Astrocyte (in vitro differentiated cells and primary cell): ENCODE measurements around the gene PLAAT2. TPM values are rescaled to one million over a fixed set of nuclear protein-coding genes. Genes with fewer than 3 reads are reported as not detected.

ENCODE experiments used
- DNase-seq: peaks from one replicate; pipeline ENCODE4 v3.0.0-alpha.2; 2010; ENCODE audit warnings: low read depth
- FAIRE-seq: peaks from 2 replicates; lab custom pipeline; 2011; peaks lifted over from hg19 to GRCh38; lab: Jason Lieb, UNC
- H2AFZ ChIP-seq: 2 replicates; pipeline ENCODE4 v1.6.0; 2012; ENCODE audit warnings: low read depth, low read length, inconsistent platforms
- H3K27ac ChIP-seq: 2 replicates; pipeline ENCODE4 v1.5.1; 2011; ENCODE audit warnings: low read depth, low read length, inconsistent platforms
- H3K27me3 ChIP-seq: 2 replicates; pipeline ENCODE4 v1.6.0; 2011; ENCODE audit warnings: low read length, inconsistent platforms; ENCODE audit not compliant: insufficient read depth
- H3K36me3 ChIP-seq: 2 replicates; pipeline ENCODE4 v1.5.1; 2011; ENCODE audit warnings: low read length, inconsistent platforms; ENCODE audit not compliant: insufficient read depth
- H3K4me1 ChIP-seq: 2 replicates; pipeline ENCODE4 v1.5.1; 2011; ENCODE audit warnings: low read length, inconsistent platforms; ENCODE audit not compliant: insufficient read depth
- H3K4me2 ChIP-seq: 2 replicates; pipeline ENCODE4 v1.6.0; 2012; ENCODE audit warnings: low read length, inconsistent platforms
- H3K4me3 ChIP-seq: 2 replicates; pipeline ENCODE4 v1.5.1; 2011; ENCODE audit warnings: low read depth, mild to moderate bottlenecking, low read length, inconsistent platforms; ENCODE audit not compliant: insufficient read depth
- H3K79me2 ChIP-seq: 2 replicates; pipeline ENCODE4 v1.6.0; 2012; ENCODE audit warnings: mild to moderate bottlenecking, low read length, inconsistent platforms; ENCODE audit not compliant: insufficient read depth
- H3K9ac ChIP-seq: 2 replicates; pipeline ENCODE4 v1.6.0; 2012; ENCODE audit warnings: mild to moderate bottlenecking, low read length, inconsistent platforms
- H3K9me3 ChIP-seq: 2 replicates; pipeline ENCODE4 v1.5.1; 2012; ENCODE audit warnings: low read depth, mild to moderate bottlenecking, low read length, inconsistent platforms; ENCODE audit not compliant: insufficient read depth
- H4K20me1 ChIP-seq: 2 replicates; pipeline ENCODE4 v1.6.0; 2012; ENCODE audit warnings: low read length, inconsistent platforms; ENCODE audit not compliant: insufficient read depth
- H3K27ac Mint-ChIP-seq: one replicate; pipeline ENCODE4 v1.8.0; 2021; ENCODE audit warnings: mild to moderate bottlenecking, mixed read lengths; ENCODE audit not compliant: unreplicated experiment
- H3K27me3 Mint-ChIP-seq: one replicate; pipeline ENCODE4 v1.8.0; 2021; ENCODE audit warnings: low read depth, mixed read lengths; ENCODE audit not compliant: unreplicated experiment
- H3K36me3 Mint-ChIP-seq: one replicate; pipeline ENCODE4 v1.8.0; 2021; ENCODE audit warnings: low read depth, mixed read lengths; ENCODE audit not compliant: unreplicated experiment
- H3K4me1 Mint-ChIP-seq: one replicate; pipeline ENCODE4 v1.8.0; 2021; ENCODE audit warnings: low read depth, mixed read lengths; ENCODE audit not compliant: unreplicated experiment
- H3K4me3 Mint-ChIP-seq: one replicate; pipeline ENCODE4 v1.8.0; 2021; ENCODE audit warnings: mild to moderate bottlenecking, moderate library complexity, mixed read lengths; ENCODE audit not compliant: unreplicated experiment
- H3K9me3 Mint-ChIP-seq: one replicate; pipeline ENCODE4 v1.8.0; 2021; ENCODE audit warnings: mild to moderate bottlenecking, mixed read lengths; ENCODE audit not compliant: unreplicated experiment
- CTCF ChIP-seq: IDR thresholded peaks from 2 replicates; pipeline ENCODE4 v1.5.1; 2011; ENCODE audit warnings: low read depth, mild to moderate bottlenecking, inconsistent platforms, low read length, moderate library complexity; ENCODE audit not compliant: insufficient read depth
- EZH2 ChIP-seq: IDR thresholded peaks from 2 replicates; pipeline ENCODE4 v1.6.1; 2012; ENCODE audit warnings: mild to moderate bottlenecking, low read length, inconsistent platforms; ENCODE audit not compliant: insufficient read depth
- total RNA-seq: library from RNA; stranded (reverse); gene quantifications from 2 replicates; pipeline ENCODE4 v1.2.1, GENCODE V29; 2021

Gene PLAAT2
- total RNA-seq, 1 donor from 2014 or later, result 0.52 TPM

DNA sequence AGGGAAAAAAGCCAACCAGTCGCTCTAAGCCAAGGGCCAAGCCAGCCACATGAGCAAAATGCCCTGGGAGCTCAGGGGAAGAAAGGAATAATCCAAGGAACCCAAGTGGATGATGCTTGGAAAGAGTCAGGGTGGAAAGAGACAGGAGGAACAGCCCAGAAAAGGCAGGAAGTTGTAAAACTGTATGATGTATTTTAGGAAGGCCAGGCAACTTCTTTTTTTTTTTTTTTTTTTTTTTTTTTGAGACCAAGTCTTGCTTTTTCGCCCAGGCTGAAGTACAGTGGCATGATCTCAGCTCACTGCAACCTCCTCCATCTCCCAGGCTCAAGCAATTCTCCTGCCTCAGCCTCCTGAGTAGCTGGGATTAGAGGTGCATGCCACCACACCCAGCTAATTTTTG, 55.7 kb downstream of the PLAAT2 start:
- peaks cover 5% of the 10 kb centered on the region for H3K9me3 Mint-ChIP-seq
- no peak for FAIRE-seq
- Histone ChIP-seq H3K27me3 (no peaks in the 10 kb centered on the region), H3K4me2 (no peak overlapping the region), H3K9me3 (no peaks in the 10 kb centered on the region), H3K27ac (no peak overlapping the region), H3K4me3 (no peak overlapping the region), H3K36me3 (no peaks in the 10 kb centered on the region), H3K4me1 (peaks cover 15% of the 10 kb centered on the region), H2AFZ (no peak overlapping the region), H4K20me1 (no peaks in the 10 kb centered on the region), H3K9ac (no peak overlapping the region), H3K79me2 (no peaks in the 10 kb centered on the region)
- H3K36me3 Mint-ChIP-seq, result no peaks in the 10 kb centered on the region
- peaks cover 5% of the 10 kb centered on the region for H3K4me1 Mint-ChIP-seq
- H3K27ac Mint-ChIP-seq, result no peak overlapping the region
- H3K4me3 Mint-ChIP-seq, result no peak overlapping the region
- no peak for DNase-seq
- TF ChIP-seq CTCF (no peak), EZH2 (no peak)
- peaks cover 18% of the 10 kb centered on the region for H3K27me3 Mint-ChIP-seq

- peaks cover 5% of the 10 kb centered on the region for H3K4me1 Mint-ChIP-seq
- H3K27ac Mint-ChIP-seq, result no peak overlapping the region
- peaks cover 18% of the 10 kb centered on the region for H3K27me3 Mint-ChIP-seq
- no peak overlapping the region for H3K4me3 Mint-ChIP-seq
- Histone ChIP-seq H3K27ac (no peak overlapping the region), H3K4me2 (no peak overlapping the region), H3K27me3 (no peaks in the 10 kb centered on the region), H3K4me1 (peaks cover 15% of the 10 kb centered on the region), H3K36me3 (no peaks in the 10 kb centered on the region), H4K20me1 (no peaks in the 10 kb centered on the region), H3K4me3 (no peak overlapping the region), H3K9me3 (no peaks in the 10 kb centered on the region), H3K79me2 (no peaks in the 10 kb centered on the region), H2AFZ (no peak overlapping the region), H3K9ac (no peak overlapping the region)
- H3K36me3 Mint-ChIP-seq, result no peaks in the 10 kb centered on the region
- DNase-seq (no peak), FAIRE-seq (no peak)
- peaks cover 5% of the 10 kb centered on the region for H3K9me3 Mint-ChIP-seq
- TF ChIP-seq CTCF, result no peak
- no peak for TF ChIP-seq EZH2
Observed at GRCh38 chr11:63506876-63507275, 56.3 kb downstream of the PLAAT2 start.

- Histone ChIP-seq H3K36me3 (no peaks in the 10 kb centered on the region), H3K9ac (no peak within 1 kb of the TSS), H2AFZ (no peak within 1 kb of the TSS), H3K27ac (no peak within 1 kb of the TSS), H3K4me2 (no peak within 1 kb of the TSS), H3K27me3 (no peaks in the 10 kb centered on the region), H3K4me1 (peaks cover 9% of the 10 kb centered on the region), H3K79me2 (no peaks in the 10 kb centered on the region), H4K20me1 (no peaks in the 10 kb centered on the region), H3K4me3 (no peak within 1 kb of the TSS), H3K9me3 (no peaks in the 10 kb centered on the region)
- TF ChIP-seq CTCF (no peak), EZH2 (no peak)
- Mint-ChIP-seq H3K4me3 (no peak within 1 kb of the TSS), H3K27me3 (peaks cover 18% of the 10 kb centered on the region), H3K27ac (no peak within 1 kb of the TSS), H3K36me3 (no peaks in the 10 kb centered on the region), H3K4me1 (peaks cover 2% of the 10 kb centered on the region), H3K9me3 (peaks cover 5% of the 10 kb centered on the region)
- FAIRE-seq, result no peak
- DNase-seq, result peak; percentile 40
Observed at GRCh38 chr11:63505857-63506528, 57.2 kb downstream of the PLAAT2 start, which contains the start of gene LGALS12. Gene LGALS12, plus strand, starts transcription at chr11:63506084. Its CDS starts 375 bp downstream, at chr11:63506459.
